SK-N-DZ (cell line): ENCODE results near the gene VRTN.
"Not testable (repeated sequence)": the region's sequence is repeated elsewhere in the genome, so short reads cannot be mapped to it uniquely, and the experiment has no call there.

Experiments used
- DNase-seq: peaks from one replicate; pipeline ENCODE4 v3.0.0-alpha.2; 2015; ENCODE audit warnings: low spot score

The VRTN gene

GRCh38 chr14:74349757-74350156, 1.5 kb downstream of the VRTN start:
- DNase-seq, result no peak

GRCh38 chr14:74350211-74350927, 2.1 kb downstream of the VRTN start:
- no peak for DNase-seq

GRCh38 chr14:74350928-74351323, 2.7 kb downstream of the VRTN start:
- DNase-seq, result no peak

GRCh38 chr14:74356892-74357575, 8.8 kb downstream of the VRTN start:
- no peak for DNase-seq

- no peak for DNase-seq
Observed at GRCh38 chr14:74357585-74357984, 9.3 kb downstream of the VRTN start.

GRCh38 chr14:74358176-74358829, 10.0 kb downstream of the VRTN start:
- no peak for DNase-seq

GRCh38 chr14:74360163-74360562, 11.9 kb downstream of the VRTN start:
- no peak for DNase-seq

GRCh38 chr14:74362361-74362915, 14.2 kb downstream of the VRTN start:
- DNase-seq, result peak; percentile 54

GRCh38 chr14:74364271-74364880, 16.1 kb downstream of the VRTN start:
- DNase-seq, result no peak

- DNase-seq, result no peak
Observed at GRCh38 chr14:74368026-74368425, 19.8 kb downstream of the VRTN start.

GRCh38 chr14:74368441-74368840, 20.2 kb downstream of the VRTN start:
- no peak for DNase-seq

- no peak for DNase-seq
Observed at GRCh38 chr14:74377976-74378690, 29.9 kb downstream of the VRTN start.

GRCh38 chr14:74380172-74380571, 31.9 kb downstream of the VRTN start:
- DNase-seq, result no peak

- DNase-seq, result no peak
Observed at GRCh38 chr14:74380845-74381244, 32.6 kb downstream of the VRTN start.

GRCh38 chr14:74381571-74381970, 33.3 kb downstream of the VRTN start:
- not testable (repeated sequence) for DNase-seq

GRCh38 chr14:74382231-74382630, 34.0 kb downstream of the VRTN start:
- DNase-seq, result no peak

- no peak for DNase-seq
Observed at GRCh38 chr14:74389980-74390379, 41.7 kb downstream of the VRTN start.

- not testable (repeated sequence) for DNase-seq
Observed at GRCh38 chr14:74390505-74390904, 42.2 kb downstream of the VRTN start.

GRCh38 chr14:74391479-74391878, 43.2 kb downstream of the VRTN start:
- DNase-seq, result no peak

- DNase-seq, result no peak
Observed at GRCh38 chr14:74392616-74393570, 44.6 kb downstream of the VRTN start.
